ENCODE results near the gene SPRR3.

GRCh38 chr1:152959273-152959672 is 42.3 kb upstream of the SPRR3 start:
- no peak for TF ChIP-seq CTCF (IDR thresholded peaks at IDR 0.05; ENCODE audit: low read depth, low read length, missing input control)
- TF ChIP-seq GABPA (IDR thresholded peaks at IDR 0.05 in 1 of 2, conservative IDR thresholded peaks at IDR 0.05 in 1 of 2), result no peak
- TF ChIP-seq MAX (IDR thresholded peaks at IDR 0.05), result no peak
- no peak for TF ChIP-seq REST (IDR thresholded peaks at IDR 0.05)
- TF ChIP-seq TAF1 (conservative IDR thresholded peaks at IDR 0.05), result no peak
- TF ChIP-seq JUND (IDR thresholded peaks at IDR 0.05), result no peak
